ENCODE measurements around the gene MSANTD1.

DNA sequence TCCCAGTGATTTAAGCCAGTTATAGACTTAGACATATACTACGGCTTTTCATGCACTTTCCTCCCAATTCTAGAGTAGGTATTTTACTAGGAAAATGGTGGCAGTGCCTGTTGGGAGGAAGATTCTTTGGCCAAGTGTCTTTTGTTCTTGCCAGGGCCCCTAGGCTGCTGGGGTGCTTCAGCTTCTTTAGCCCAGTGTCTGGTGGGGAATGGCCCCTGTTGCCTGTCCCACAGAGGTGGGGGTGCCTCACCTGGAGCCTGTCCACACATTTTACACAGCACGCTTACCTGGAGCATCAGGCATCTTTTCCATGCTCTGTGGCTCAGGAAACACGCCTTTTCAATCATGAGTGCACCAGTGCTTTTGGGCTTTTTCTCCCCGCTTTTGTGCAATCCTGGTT is 33.2 kb upstream of the MSANTD1 start:
- TF ChIP-seq, protein P1, sequence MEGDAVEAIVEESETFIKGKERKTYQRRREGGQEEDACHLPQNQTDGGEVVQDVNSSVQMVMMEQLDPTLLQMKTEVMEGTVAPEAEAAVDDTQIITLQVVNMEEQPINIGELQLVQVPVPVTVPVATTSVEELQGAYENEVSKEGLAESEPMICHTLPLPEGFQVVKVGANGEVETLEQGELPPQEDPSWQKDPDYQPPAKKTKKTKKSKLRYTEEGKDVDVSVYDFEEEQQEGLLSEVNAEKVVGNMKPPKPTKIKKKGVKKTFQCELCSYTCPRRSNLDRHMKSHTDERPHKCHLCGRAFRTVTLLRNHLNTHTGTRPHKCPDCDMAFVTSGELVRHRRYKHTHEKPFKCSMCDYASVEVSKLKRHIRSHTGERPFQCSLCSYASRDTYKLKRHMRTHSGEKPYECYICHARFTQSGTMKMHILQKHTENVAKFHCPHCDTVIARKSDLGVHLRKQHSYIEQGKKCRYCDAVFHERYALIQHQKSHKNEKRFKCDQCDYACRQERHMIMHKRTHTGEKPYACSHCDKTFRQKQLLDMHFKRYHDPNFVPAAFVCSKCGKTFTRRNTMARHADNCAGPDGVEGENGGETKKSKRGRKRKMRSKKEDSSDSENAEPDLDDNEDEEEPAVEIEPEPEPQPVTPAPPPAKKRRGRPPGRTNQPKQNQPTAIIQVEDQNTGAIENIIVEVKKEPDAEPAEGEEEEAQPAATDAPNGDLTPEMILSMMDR (IDR thresholded peaks at IDR 0.05; ENCODE audit: extremely low read depth in 1 of 2, insufficient read depth in 1 of 2, low read depth in 1 of 2, low read length in 2 of 2) = no peak
- TF ChIP-seq POLR2A (IDR thresholded peaks at IDR 0.05; ENCODE audit: low read depth, low read length) = no peak
- no peak for TF ChIP-seq POLR2AphosphoS5 (IDR thresholded peaks at IDR 0.05; ENCODE audit: insufficient read depth, low read depth, low read length)
- TF ChIP-seq EZH2 (IDR thresholded peaks at IDR 0.05; ENCODE audit: borderline replicate concordance, low read depth, low read length, severe bottlenecking) = no peak
- no peak for TF ChIP-seq JUN (IDR thresholded peaks at IDR 0.05; ENCODE audit: borderline replicate concordance, insufficient read depth, insufficient read length, low read depth)
